ENCODE measurements around the gene MYH9. TPM values are rescaled to one million over a fixed set of nuclear protein-coding genes. Genes with fewer than 3 reads are reported as not detected.

Gene MYH9
- total RNA-seq, 1 experiment from 2014 or later: 323 TPM

- CTCF ChIA-PET: no interaction called here
- intact Hi-C loops (cut with micrococcal nuclease; ENCODE audit: unreplicated experiment): no loop called here
- POLR2A ChIA-PET (ENCODE audit: low non-redundant PET): no interaction called here
- Histone ChIP-seq H3K36me3 (ENCODE audit: insufficient read depth, low read length, poor library complexity, severe bottlenecking) (peaks cover 76% of the 10 kb centered on the region), H3K27ac (ENCODE audit: low read depth, low read length, poor library complexity, severe bottlenecking) (no peak overlapping the region), H3K9me3 (ENCODE audit: low read depth, low read length, poor library complexity, severe bottlenecking) (no peaks in the 10 kb centered on the region), H3K4me1 (ENCODE audit: insufficient read depth, low read length, poor library complexity, severe bottlenecking) (no peaks in the 10 kb centered on the region), H3K27me3 (replicated peaks; ENCODE audit: insufficient read depth, low read depth, low read length, poor library complexity) (no peaks in the 10 kb centered on the region), H3K4me3 (ENCODE audit: low read depth, low read length, poor library complexity, severe bottlenecking) (no peak overlapping the region)
- BruUV-seq (replicated peaks): no TSS peak
- TF ChIP-seq EZH2 (IDR thresholded peaks at IDR 0.05; ENCODE audit: borderline replicate concordance, low read depth, low read length, poor library complexity, severe bottlenecking) (no peak), CTCF (conservative IDR thresholded peaks at IDR 0.05; ENCODE audit: low read depth, low read length) (no peak)
- DNase-seq (ENCODE audit: low spot score): no peak
Observed at GRCh38 chr22:36305813-36306212, 82.0 kb downstream of the MYH9 start.

DNA sequence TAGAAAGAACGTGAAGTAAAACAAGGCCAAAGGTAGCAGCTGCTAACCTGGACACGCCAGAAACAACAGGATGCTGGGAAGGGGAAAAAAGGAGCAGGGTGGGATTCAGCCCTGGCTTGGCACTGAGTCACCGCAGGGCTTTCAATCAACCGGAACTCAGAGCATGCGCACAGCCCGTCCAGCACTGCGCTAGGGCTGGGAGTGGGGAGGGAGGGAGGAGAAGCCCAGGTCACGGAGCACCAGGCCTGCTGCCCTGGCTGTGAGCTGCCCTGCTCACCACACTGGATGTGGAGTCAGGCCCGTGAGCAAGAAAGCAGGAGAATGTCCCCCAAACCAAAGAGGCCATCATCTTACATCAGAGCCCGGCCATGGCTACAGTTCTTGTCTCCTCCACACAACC lies 83.3 kb downstream of the MYH9 start:
- Histone ChIP-seq H3K4me1 (ENCODE audit: insufficient read depth, low read length, poor library complexity, severe bottlenecking) (no peaks in the 10 kb centered on the region), H3K27ac (ENCODE audit: low read depth, low read length, poor library complexity, severe bottlenecking) (no peak overlapping the region), H3K9me3 (ENCODE audit: low read depth, low read length, poor library complexity, severe bottlenecking) (no peaks in the 10 kb centered on the region), H3K4me3 (ENCODE audit: low read depth, low read length, poor library complexity, severe bottlenecking) (no peak overlapping the region), H3K27me3 (replicated peaks; ENCODE audit: insufficient read depth, low read depth, low read length, poor library complexity) (no peaks in the 10 kb centered on the region), H3K36me3 (ENCODE audit: insufficient read depth, low read length, poor library complexity, severe bottlenecking) (peaks cover 78% of the 10 kb centered on the region)
- no peak for DNase-seq (ENCODE audit: low spot score)
- CTCF ChIA-PET: interaction anchor here (1.6 kb wide), 1 partner anchor 166 kb away, joined by 3 read pairs; no protein-coding TSS in a partner anchor
- TF ChIP-seq EZH2 (IDR thresholded peaks at IDR 0.05; ENCODE audit: borderline replicate concordance, low read depth, low read length, poor library complexity, severe bottlenecking): no peak
- TF ChIP-seq CTCF (conservative IDR thresholded peaks at IDR 0.05; ENCODE audit: low read depth, low read length): no peak
- BruUV-seq (replicated peaks): no TSS peak
- POLR2A ChIA-PET (ENCODE audit: low non-redundant PET): interaction anchor here (0.6 kb wide), 1 partner anchor 69 kb away, joined by 5 read pairs; no protein-coding TSS in a partner anchor
- intact Hi-C loops (cut with micrococcal nuclease; ENCODE audit: unreplicated experiment): no loop called here

- intact Hi-C loops (cut with micrococcal nuclease; ENCODE audit: unreplicated experiment): no loop called here
- H3K27me3 ChIP-seq (replicated peaks; ENCODE audit: insufficient read depth, low read depth, low read length, poor library complexity): no peaks in the 10 kb centered on the region
- peaks cover 78% of the 10 kb centered on the region for H3K36me3 ChIP-seq (ENCODE audit: insufficient read depth, low read length, poor library complexity, severe bottlenecking)
- DNase-seq (ENCODE audit: low spot score): no peak
- no TSS peak for BruUV-seq (replicated peaks)
- H3K4me3 ChIP-seq (ENCODE audit: low read depth, low read length, poor library complexity, severe bottlenecking): no peak overlapping the region
- H3K4me1 ChIP-seq (ENCODE audit: insufficient read depth, low read length, poor library complexity, severe bottlenecking): no peaks in the 10 kb centered on the region
- H3K27ac ChIP-seq (ENCODE audit: low read depth, low read length, poor library complexity, severe bottlenecking): no peak overlapping the region
- H3K9me3 ChIP-seq (ENCODE audit: low read depth, low read length, poor library complexity, severe bottlenecking): no peaks in the 10 kb centered on the region
- ChIA-PET CTCF (interaction anchor here (1.6 kb wide), 1 partner anchor 166 kb away, joined by 3 read pairs; no protein-coding TSS in a partner anchor), POLR2A (ENCODE audit: low non-redundant PET) (no interaction called here)
- TF ChIP-seq EZH2 (IDR thresholded peaks at IDR 0.05; ENCODE audit: borderline replicate concordance, low read depth, low read length, poor library complexity, severe bottlenecking) (no peak), CTCF (conservative IDR thresholded peaks at IDR 0.05; ENCODE audit: low read depth, low read length) (no peak)
Observed at GRCh38 chr22:36303874-36304273, 83.9 kb downstream of the MYH9 start.

Data from A673 (cell line).